Medulla oblongata (tissue), 1 donor: ENCODE data around the gene NKX2-3.

ENCODE experiments used
- DNase-seq: peaks from one replicate; pipeline ENCODE4 v3.0.0-alpha.2; 2015; ENCODE audit errors: extremely low spot score

The NKX2-3 gene

DNA sequence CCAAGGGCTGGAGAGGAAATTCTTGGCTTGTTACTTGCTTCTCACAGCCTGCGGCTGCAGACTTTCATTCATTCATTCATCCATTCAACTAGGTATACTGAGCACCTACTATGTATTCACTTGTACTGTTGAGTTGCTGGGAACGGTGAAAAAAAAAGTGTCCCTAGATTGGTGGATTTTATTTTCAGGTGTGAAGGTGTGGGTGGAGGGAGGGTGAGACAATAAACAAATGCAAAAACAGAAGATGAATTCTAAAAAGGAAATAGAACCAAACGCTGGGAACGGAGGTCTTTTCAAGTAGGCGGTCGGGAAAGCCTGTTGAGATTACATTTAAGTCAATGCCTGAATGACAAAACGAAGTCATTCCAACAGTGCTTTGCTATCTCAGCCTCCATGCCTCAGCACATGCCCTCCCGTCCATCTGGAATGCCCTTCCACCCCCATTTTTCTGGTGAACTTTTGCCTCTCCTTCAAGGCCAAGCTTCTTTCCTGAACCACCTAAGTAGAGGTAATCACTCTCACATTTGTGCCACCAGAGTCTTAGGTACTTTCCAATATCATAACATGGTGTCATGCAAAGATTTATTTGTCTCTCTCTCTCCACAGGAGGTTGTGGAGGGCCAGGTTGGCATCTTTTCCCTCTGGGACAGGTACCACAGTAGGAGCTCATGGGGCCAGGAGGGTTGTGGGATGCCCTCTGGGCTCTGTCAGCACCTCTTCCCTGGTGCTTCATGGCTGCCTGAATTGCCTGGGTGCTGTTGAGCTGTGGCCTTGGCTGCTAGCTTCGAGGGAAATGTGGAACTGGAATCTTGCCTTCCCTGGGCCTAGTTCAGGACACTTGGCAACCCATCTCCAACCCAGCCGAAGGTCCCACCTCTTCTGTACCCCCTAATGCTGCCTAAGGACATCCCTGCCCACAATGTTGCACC, 5.5 kb downstream of the NKX2-3 start:
- DNase-seq, result no peak

DNA sequence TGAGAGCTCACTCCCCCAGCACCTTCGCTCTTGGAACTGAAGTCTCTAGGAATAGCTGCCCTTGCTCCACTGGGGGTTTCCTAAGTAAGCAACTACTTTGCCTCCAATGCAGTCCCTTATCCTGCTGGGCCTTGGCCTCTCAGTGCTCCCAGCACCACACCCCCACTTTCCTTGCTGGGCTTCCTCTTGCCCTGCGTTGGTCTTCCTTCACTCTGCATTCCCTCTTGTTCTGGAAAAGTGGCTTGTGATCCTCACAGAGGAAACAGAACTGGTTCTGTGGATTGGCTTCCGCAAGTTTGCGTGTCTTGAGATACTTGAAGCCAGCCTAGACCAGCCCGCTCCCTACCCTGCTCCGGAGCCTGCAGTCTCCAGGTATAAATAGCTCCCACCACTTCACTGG, 6.4 kb downstream of the NKX2-3 start:
- DNase-seq, result no peak

DNA sequence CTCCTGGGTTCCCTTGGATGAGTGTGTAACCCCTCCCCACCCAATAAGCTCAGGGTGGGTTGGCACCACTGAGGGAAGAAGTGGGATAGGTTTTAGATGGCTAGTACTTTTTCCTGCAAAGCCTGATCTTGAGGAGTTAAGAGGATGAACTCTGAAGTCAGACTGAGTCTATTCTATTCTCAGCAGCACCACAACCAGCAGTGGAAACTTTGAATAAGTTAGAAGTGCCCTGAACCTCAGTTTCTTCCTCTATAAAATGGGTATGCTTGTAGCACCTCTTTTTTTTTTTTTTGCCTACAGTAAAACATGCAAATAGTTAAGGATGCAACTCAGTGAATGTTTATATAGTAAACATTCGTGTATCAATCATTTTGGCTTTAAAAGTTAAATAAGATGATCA, 7.1 kb downstream of the NKX2-3 start:
- DNase-seq, result no peak

DNA sequence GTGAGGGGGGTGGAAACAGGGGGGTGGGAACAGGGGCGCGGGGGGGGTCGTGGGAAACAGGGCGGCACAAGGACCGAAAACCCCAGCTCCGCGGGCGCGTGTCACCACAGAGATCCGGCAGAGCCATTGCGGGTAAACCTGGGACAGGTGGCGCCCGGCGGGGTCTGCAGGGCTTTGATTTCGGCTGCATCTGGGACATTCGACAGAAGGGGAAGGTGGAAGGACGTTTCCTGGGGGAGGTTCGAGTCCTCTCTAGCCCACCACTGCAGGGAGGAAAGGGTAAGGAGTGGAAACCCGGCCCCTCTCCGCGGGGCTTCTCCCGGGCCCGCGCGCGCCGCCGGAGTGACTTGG, 7.5 kb downstream of the NKX2-3 start:
- no peak for DNase-seq

DNA sequence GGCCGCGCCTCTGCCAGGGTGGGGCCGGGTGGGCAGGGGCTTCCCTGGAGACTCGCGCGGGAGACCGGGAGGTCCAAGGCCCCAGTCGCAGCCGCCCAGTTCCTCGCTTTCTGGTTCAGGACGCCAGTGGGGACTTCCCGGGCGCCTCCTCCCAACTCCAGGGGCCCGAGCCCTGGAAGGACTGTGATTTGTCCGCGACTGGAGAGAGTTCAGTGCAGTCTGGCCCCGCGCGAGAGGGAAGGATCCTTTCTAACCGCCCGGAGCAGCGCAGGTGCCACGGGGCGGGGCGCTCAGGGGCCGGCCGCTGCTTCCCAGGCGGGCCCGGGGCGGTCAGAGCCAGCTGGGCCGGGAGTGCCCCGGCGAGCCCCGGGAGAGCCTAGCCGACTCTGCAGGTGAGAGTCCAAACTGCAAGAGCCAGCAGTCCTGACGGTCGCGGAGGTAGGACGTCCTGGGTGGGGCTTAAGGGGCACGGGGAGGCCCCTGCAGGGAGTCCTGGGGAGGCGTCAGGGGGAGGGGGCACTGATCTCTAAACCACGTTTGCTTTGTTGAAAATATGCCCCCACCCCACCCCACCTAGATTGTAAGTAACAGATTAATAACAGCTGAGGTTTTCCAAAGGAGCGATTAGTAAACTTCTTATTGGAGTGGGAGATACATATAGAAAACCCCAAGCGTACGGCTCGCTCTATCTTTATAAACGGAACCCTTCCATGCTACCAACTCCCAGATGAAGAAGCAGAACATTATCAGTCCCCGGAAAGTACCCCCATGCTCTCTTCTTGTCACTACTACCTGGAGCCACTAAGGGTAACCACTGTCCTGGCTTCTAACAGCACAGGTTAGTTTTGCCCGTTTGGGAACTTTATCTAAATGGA, 8.2 kb downstream of the NKX2-3 start:
- DNase-seq, result no peak

DNA sequence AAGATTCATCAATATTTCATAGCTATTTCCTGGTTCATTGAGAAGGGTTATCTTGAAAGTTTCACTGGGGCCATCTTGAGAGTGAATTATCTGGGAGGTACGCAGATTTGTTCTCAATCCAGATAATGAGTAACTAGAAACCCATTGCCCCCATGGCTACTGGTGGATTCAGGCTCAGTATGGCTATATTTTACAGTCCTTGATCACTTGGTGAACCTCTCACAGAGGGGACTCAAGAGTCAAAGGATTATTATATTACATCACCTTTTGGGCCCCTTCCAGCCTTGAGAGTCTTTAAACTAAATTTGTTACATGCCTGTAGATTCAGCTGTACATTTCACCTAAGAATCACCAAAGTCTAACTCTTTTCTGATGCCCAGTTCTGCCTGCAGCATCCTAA, 11.6 kb downstream of the NKX2-3 start:
- DNase-seq, result no peak

DNA sequence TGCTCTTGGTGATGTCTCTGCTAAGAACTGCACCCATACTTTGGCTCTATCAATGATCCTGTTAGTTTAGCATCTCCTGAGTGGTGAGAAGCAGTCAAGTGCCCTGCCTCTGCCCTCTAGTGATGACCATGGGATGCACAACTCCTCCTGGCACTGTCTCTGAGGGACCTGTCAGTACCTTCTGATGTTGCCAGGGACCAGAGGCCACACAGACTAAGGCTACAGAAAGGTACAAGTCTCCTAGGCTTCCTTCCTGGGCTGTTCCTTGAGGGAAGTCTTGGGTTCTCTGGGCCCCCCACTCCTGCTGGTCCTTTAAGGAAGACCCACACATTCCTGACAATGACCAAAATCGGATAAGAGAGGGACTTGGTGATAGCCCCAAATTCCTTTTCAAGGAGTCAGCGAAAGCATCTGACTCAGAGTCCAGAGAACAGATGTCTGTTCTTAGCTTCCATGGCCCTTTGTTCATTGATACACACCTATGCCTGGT, 15.3 kb downstream of the NKX2-3 start:
- no peak for DNase-seq

DNA sequence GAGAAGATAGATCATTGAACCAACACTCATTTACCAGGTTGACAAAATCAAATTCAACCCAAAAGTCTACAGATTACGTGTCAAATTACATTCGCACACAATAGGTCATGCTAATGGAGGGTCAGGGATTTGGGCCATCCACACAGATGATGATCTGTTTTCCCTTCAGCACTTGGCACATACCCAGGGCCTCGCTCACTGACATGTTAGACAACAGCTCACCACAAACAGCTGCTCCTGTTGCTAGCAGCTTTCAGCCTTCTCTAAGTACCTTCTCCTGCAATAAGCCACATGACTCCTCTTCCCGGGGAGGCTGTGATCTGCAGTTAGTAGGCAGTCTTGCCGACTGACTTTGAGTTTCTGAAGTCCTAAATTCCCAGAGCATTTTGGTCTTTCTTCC, 18.4 kb downstream of the NKX2-3 start:
- no peak for DNase-seq

DNA sequence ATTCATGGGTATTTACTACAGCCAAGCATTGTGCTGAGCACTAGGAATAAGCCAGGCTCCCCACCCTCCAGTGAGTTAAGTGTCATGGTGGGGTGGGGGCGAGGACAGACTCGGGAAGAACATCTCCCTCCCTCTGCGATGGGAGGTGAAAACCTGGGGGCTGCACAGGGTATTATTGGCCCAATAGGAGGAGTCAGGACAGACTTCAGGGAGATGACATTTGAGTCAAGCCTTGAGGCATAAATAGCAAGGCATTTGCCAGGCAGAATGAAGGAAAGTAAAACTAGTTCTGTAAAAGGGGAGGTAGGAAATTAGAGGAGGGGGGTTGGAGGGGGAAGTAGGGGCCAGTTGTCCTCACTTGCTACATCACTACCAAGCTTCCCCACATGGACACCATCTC, 18.9 kb downstream of the NKX2-3 start:
- no peak for DNase-seq

DNA sequence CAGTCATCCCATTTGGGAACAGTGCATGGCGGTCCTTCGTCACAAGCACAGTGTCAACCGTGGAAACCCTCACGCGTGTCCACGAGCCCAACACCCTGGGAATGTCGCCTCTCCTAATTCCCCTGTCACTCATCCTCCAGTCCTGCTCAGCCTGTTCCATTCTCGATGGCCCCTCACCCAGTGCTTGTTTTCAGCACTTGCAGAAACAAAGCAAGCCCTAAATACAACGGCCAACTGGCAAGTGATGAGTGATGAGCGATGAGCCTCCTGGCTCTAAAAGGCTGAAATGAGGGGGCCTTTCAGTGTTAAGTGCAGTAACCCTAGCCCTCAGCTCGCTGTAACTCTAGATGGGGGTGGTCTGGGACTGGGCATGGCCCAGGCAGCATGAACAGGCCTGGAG, 22.6 kb downstream of the NKX2-3 start:
- DNase-seq, result no peak

DNA sequence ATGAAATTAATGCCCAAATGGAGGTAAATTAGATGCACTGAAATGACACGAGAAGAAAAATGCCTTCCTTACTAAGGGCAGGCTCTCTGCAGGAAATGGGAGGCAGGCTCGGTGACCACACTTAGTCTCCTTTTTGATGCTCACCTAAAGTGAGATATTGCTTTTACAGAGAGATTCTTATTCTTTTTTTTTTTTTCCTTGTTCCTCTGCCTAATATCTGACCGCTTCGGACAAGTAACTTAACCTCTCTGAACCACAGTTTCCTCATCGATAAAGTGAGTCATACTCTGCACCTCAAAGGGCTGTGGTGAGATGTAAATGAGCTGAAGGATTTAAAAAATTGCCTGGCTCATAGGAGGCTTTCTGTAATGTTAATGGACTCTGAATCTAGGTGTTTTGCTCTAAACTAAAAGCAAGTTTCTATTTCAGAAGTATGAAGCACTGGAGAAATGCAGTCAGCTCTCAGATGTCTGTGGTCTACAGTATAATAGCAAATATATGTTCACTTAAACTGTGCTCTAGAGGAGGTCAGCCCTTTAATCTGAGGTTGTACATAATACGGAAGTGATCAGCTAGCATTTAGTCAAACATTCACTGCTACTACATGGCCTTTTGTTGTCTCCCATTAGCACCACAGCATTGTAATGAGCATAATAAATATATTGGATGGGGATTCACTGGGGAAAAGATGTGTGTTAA, 23.2 kb downstream of the NKX2-3 start:
- no peak for DNase-seq

DNA sequence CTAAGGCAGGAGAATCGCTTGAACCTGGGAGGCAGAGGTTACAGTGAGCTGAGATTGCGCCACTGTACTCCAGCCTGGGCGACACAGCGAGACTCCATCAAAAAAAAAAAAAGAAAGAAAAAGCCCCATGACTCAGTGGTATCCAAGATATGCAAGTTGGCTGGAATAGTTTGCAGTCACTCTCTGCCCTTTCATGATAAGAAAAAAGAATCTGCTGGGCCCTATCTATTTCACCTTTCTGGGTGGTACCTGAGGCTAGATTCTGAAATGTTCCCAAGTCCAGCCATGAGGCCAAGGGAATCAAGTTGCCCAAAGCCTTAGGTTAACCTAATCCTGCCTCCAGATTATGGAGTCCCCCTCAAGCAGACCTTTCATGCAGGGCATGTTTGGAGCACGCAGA, 24.3 kb downstream of the NKX2-3 start:
- no peak for DNase-seq

DNA sequence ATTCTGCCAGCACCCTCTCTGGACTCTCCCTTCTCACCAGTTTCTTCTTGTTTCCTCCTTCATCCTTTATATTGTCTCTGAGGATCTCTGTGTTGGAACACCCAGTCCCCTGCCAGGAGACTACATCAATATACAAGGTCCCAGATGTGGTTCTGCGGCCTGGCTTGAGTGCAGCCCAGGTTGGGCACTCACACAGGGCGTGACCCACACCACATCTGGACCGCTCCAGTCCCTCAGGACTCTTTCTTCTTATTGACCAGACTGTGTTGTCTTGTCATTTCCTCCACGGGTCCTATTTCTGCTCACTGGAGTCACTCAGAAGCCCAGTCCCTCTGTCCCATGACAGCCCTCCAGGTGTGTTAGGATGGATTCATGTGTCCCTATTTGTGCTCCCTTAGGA, 26.0 kb downstream of the NKX2-3 start:
- DNase-seq, result no peak

DNA sequence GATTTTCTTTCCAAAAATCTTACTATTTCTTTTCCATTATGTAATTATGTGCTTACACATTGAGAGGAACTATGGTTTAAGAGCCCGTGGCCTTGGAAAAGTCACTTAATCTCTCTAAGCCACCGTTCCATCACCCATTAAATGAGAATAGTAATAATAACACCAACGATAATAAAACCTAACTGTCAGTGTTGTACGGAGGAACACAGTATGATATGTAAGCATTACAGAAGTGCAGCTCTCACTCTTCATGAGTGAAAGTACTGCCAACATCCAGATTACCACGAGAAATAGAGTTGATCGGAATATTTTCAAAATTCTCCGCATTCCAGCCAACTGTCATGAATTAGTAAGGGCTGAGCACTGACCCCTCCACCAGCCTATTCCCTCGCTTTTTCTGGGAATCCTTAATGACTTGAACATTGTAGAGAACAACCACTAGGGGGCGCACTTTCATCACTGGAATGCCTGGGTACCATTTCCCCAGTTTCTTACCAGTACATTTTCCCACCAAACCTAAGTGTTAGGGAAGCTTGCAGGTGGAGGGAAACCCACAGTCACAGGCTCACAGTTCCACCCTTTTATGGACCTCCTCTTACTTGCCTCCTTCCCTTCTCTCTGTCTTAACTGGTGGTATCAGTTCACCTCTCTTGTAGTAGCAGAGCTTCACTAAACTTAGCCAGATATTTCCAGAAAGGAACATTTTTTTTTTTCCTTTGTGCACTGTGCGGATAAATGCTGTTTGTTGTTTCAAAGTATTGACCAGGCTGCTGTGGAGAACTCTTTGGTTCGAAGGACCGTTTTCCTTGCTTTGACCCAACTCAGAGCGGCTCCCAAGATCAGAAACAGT, 27.8 kb downstream of the NKX2-3 start:
- DNase-seq, result peak; percentile 69

DNA sequence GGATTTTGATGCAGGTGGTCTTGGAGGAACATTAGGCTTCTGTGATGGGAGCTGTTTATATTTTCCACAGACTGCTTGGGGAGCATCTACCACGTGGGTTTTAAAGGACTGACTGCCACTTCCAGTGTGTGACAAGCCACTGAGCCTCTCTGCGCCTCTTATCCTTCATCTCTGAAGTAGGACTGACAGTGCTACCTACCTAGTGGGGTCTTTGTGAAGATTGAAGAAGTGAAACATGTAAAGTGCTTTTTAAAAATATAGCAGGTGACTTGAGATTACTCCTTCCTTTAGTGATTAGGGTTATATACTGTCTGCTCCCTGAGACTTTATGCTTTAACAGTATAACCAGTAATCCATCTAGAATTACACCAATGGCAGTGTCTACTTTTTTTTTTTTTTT, 29.9 kb downstream of the NKX2-3 start:
- no peak for DNase-seq

DNA sequence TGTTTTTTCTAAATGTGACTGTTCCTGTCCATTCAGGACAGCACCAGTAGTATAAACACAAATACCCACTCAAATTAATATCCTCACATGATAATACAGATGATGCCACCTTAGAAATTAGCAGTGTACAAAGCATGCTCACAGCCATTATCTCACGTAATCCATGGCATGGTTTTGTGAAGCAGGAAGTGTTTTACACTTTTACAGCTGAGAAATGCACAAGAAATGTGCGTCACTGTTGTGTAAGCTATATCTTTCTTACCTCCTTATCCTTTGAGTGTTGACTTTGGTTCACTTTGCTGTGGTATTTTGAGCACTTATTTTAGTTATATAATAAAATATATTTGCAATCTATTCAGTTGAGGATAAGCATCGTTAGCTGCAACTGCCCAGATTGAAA, 31.6 kb downstream of the NKX2-3 start:
- no peak for DNase-seq

DNA sequence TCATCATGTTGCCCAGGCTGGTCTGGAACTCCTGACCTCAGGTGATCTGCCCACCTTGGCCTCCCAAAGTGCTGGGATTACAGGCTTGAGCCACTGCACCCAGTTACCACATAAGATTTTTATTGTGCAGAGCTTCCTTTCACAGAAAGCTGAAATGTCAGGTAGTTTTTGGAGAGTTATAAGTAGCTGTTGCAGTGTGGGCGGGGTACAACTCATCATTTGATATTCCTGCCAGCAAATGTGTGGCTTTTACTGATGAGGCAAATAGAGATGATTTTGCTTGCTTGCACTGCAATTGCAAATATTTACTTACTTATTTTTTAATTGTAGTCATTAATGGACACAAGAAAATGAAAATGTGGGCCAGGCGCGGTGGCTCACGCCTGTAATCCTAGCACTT, 32.4 kb downstream of the NKX2-3 start:
- no peak for DNase-seq

DNA sequence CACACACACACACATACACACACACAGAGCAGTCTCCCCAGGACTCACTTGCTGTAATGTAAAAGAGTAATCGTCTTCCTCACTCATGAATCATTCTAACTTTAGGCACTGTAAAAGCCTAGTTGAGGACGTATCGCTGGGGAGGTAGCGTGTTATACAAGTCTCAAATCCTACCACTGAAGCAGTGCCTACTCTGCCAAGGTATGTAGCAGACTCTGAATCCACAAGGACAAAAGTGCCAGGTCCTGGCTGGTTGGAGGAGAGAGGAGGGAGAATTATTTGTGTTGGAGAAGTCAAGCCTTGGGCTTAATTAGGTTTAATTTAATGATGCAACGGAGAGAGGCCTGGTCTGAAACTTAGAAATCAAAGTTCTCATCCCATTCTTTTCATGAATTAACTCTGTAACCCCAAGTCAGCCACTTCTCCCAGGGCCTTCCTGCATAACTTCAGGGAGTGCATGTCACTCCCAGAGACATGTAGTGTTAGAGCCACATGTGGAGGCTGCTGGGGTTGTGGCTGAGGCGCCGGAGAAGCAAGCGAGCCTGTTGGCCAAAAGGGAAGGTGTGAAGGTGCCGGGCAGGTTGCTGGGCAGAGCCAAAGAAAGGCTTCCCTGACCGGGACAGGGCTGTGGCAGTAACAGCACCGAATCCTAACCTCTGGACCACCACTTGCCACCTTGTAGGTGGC, 36.7 kb downstream of the NKX2-3 start:
- DNase-seq, result no peak

DNA sequence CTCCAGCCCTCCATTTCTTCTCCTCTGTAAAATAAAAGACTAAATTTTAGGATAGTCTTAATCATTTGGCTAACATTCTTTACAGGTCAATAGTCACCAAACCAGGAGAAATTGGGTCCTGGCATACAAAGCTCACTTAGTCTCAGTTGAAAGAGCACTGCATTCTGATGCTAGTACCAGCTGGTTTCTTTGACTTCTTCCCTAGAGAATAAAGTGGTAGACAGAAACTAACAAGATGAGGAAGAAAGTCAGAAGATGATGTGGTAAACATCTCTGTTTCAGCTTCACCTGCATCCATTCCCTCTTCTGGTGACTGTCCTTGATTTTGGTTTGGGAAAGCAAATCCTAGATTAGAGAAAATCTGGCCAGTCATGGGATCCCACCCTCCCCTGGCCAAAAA, 37.2 kb downstream of the NKX2-3 start:
- no peak for DNase-seq

DNA sequence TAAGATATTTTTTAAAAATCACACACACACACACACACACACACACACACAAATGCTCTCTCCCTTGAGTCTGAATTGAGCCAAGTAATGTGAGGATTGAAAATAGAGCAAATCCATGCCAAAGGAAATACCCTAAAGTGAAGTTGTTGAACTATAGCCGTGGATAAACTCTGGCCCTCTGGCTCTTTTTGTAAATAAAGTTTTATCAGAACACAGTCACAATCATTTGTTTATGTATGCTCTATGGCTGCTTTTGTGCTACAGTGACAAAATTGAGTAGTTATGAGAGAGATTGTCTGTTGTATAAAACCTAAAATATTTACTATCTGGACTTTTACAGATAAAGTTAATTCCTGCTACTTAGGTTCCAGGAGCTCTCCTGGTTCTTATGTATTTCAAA, 39.1 kb downstream of the NKX2-3 start:
- DNase-seq, result no peak

DNA sequence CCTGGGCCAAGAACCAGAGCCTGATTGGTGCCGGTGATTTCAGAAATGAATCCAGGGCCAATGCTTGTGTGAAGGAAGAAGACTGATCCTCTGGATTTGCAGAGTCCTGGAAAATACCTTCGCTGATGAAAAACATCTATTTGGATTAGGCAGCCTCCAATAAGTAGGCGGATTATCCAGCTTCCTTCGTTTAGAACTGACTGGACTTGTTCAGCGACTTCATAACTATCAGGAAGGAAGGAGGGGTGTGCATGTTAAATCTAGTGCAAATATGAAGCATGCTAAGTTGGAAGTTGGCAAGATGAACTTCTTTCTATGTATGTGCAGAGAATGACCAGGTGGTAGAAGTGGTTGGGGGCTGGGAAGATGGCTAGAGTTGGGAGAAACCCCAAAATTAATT, 41.0 kb downstream of the NKX2-3 start:
- DNase-seq, result no peak
